22Rv1 (cell line): Measurements from ENCODE around the gene DNM2.

Source experiments
- CTCF ChIP-seq: fragments of 450-650 bp; IDR thresholded peaks from 2 replicates; pipeline ENCODE4 v1.5.1; 2017; ENCODE audit warnings: mild to moderate bottlenecking
- ZFX ChIP-seq: fragments of 450-650 bp; IDR thresholded peaks from 2 replicates; pipeline ENCODE4 v1.6.1; 2017; ENCODE audit warnings: antibody characterized with exemption, borderline replicate concordance

GRCh38 chr19:10830931-10831779 is 113.3 kb downstream of the DNM2 start:
- TF ChIP-seq CTCF: no peak
- no peak for TF ChIP-seq ZFX
